Activated CD4-positive, alpha-beta memory T cell treated with anti-CD3 and anti-CD28 coated beads, Interleukin-2, amount 10 ng/mL, durations not matched to agents 7 days and 5 days (primary cell): ENCODE data around the gene CHIA. TPM values are rescaled to one million over a fixed set of nuclear protein-coding genes. Genes with fewer than 3 reads are reported as not detected.
A peak's percentile ranks its signal among the peaks of the same experiment; 100 is the strongest.

Source experiments
- CTCF ChIA-PET: fragments of 350-600 bp; sonication (Branson Sonifier 250); formaldehyde crosslinking; loops from one replicate; lab custom pipeline; 2021; ENCODE audit warnings: antibody characterized with exemption, inconsistent platforms; lab: Charles Lee
- POLR2A ChIA-PET: fragments of 350-600 bp; sonication (Branson Sonifier 250); formaldehyde crosslinking; loops from one replicate; lab custom pipeline; 2021; ENCODE audit warnings: antibody characterized with exemption; lab: Charles Lee
- DNase-seq: peaks from one replicate; pipeline ENCODE4 v3.0.0-alpha.2; 2020
- H3K27ac Mint-ChIP-seq: one replicate; pipeline ENCODE4 v1.8.0; 2021; ENCODE audit warnings: mild to moderate bottlenecking, mixed read lengths
- H3K27me3 Mint-ChIP-seq: one replicate; pipeline ENCODE4 v1.8.0; 2021; ENCODE audit warnings: mixed read lengths
- H3K36me3 Mint-ChIP-seq: one replicate; pipeline ENCODE4 v1.8.0; 2021; ENCODE audit warnings: low read depth, mixed read lengths
- H3K4me1 Mint-ChIP-seq: one replicate; pipeline ENCODE4 v1.8.0; 2021; ENCODE audit warnings: mixed read lengths
- H3K4me3 Mint-ChIP-seq: one replicate; pipeline ENCODE4 v1.8.0; 2021; ENCODE audit warnings: mild to moderate bottlenecking, mixed read lengths
- H3K9me3 Mint-ChIP-seq: one replicate; pipeline ENCODE4 v1.8.0; 2021; ENCODE audit warnings: mixed read lengths
- total RNA-seq, 2 experiments: library from RNA; stranded (reverse); gene quantifications; one replicate each; pipeline ENCODE4 v1.2.3, GENCODE V29; 2021

The CHIA gene
- total RNA-seq, 2 experiments from 2014 or later, result not detected

DNA sequence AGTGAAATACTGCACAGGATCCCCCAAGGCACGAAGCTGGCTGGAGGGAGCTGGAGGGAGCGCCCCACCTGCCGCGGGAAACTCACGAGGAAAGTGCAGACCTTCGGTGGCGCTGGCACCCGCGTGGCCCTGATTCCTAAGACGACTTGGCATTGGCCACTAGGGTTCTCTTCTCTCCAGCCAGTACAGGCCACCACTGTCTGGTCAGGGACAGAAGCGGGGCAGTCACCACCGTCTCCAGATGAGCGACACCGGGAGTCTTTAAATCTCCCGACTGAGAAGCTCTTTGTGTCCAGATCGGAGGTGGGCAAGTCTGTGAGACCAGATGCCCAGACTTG, 19.2 kb upstream of the CHIA start:
- Mint-ChIP-seq H3K27ac (no peak overlapping the region), H3K27me3 (peaks cover 36% of the 10 kb centered on the region), H3K4me3 (no peak overlapping the region), H3K36me3 (no peaks in the 10 kb centered on the region), H3K9me3 (no peaks in the 10 kb centered on the region), H3K4me1 (peaks cover 21% of the 10 kb centered on the region)
- DNase-seq, result no peak
- CTCF ChIA-PET, result no interaction called here
- POLR2A ChIA-PET, result no interaction called here

DNA sequence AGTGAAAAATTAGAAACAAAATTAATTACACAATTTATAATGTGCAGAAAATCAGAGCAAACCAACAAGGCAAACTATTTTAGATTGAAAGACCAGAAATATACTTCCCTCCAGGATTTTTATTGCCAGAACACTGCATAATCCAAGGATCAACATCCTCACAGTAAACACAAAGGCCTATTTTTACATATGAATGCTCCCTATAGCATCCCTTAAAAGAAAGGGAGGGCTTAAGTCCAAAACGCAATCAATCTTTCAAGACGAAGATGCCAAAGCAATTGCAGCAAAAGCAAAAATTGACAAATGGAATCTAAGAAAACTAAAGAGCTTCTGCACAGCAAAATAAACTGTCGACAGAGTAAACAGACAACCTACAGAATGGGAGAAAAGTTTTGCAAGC, 18.6 kb upstream of the CHIA start:
- POLR2A ChIA-PET, result no interaction called here
- no peak overlapping the region for H3K4me3 Mint-ChIP-seq
- CTCF ChIA-PET, result no interaction called here
- H3K27ac Mint-ChIP-seq, result no peak overlapping the region
- H3K9me3 Mint-ChIP-seq, result no peaks in the 10 kb centered on the region
- DNase-seq, result no peak
- H3K4me1 Mint-ChIP-seq, result peaks cover 21% of the 10 kb centered on the region
- no peaks in the 10 kb centered on the region for H3K36me3 Mint-ChIP-seq
- H3K27me3 Mint-ChIP-seq, result peaks cover 35% of the 10 kb centered on the region

DNA sequence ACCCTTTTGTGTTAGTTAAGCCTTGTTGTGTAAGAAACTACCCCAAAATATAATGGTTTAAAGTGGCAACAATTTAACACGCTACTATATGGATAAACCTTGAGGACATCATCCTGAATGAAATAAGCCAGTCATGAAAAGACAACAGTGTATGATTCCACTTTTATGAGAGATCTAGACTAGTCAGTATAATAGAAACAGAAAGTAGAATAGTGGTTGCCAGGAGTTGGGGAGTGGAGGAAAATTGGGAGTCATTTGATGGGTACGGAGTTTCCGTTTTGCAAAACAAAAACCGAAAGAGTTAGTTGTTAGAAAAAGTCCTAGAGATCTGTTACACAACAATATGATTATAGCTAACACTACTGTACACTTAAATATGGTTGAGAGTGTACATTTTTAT, 16.0 kb upstream of the CHIA start:
- POLR2A ChIA-PET, result interaction anchor here (0.7 to 1.0 kb wide), 3 partner anchors 76 to 201 kb away, joined by 3 read pairs; no protein-coding TSS in a partner anchor
- CTCF ChIA-PET, result interaction anchor here (0.7 kb wide), 1 partner anchor 60 kb away, joined by 3 read pairs; no protein-coding TSS in a partner anchor
- Mint-ChIP-seq H3K9me3 (no peaks in the 10 kb centered on the region), H3K27me3 (peaks cover 27% of the 10 kb centered on the region), H3K4me3 (peak overlapping the region; percentile 47), H3K4me1 (peaks cover 31% of the 10 kb centered on the region), H3K36me3 (no peaks in the 10 kb centered on the region), H3K27ac (peak overlapping the region; percentile 17)
- DNase-seq, result no peak

DNA sequence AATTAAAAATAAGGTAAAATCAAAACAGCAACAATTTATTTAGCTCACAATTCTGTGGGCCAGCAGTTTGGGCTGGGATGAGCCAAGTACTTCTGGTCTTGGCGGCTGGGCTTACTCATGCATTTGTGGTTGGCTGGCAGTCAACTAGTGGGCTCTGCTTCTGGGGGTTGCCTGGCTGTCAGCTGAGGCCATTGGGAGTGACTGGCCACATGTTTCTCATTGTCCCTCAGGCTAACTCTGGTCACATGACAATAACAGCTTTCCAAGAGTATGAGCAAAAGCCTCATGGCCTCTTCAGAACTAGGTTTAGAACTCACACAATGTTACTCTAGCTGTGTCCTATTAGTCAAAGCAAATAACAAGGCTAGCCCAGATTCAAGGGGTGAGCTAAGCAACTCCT, 15.6 kb upstream of the CHIA start:
- ChIA-PET POLR2A (interaction anchor here (0.7 to 1.0 kb wide), 3 partner anchors 76 to 201 kb away, joined by 3 read pairs; no protein-coding TSS in a partner anchor), CTCF (interaction anchor here (0.7 kb wide), 1 partner anchor 60 kb away, joined by 3 read pairs; no protein-coding TSS in a partner anchor)
- peaks cover 31% of the 10 kb centered on the region for H3K4me1 Mint-ChIP-seq
- no peaks in the 10 kb centered on the region for H3K36me3 Mint-ChIP-seq
- H3K9me3 Mint-ChIP-seq, result no peaks in the 10 kb centered on the region
- H3K27ac Mint-ChIP-seq, result peak overlapping the region; percentile 60
- peak overlapping the region; percentile 52 for H3K4me3 Mint-ChIP-seq
- peak; percentile 38 for DNase-seq
- peaks cover 24% of the 10 kb centered on the region for H3K27me3 Mint-ChIP-seq

DNA sequence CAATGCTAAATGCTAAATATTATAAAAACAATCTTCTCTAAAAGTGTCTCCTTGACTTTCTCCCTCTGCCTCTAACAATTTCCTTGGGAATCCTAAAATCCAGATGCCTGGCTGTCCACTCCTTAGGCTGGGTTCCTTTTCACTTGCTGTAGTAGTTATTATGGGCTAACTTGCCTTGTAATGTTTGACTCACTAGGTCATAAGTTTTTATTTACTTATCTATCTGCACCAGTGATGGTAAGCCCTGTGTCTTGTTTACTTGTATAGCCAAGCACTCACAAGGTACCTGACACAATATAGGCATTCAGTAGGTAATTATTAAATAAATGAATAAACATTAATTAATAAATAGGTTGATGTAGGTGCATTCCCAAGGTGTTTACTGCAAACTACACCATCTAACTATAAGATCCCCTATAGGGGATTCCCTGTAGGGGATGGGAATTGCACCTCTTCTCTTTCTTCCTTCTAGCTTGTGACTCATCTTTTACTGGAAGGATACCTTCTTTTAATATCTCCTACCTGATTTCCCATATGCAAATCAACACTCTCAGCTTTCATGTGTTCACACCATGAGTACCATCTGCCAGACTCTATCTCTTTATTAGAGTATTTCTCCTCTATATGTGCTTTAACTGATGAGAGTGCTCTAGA, 14.7 kb upstream of the CHIA start:
- no peak overlapping the region for H3K4me3 Mint-ChIP-seq
- H3K4me1 Mint-ChIP-seq, result peaks cover 31% of the 10 kb centered on the region
- POLR2A ChIA-PET, result interaction anchor here (1.0 kb wide), 1 partner anchor 137 kb away, joined by 3 read pairs; no protein-coding TSS in a partner anchor
- DNase-seq, result no peak
- no peaks in the 10 kb centered on the region for H3K9me3 Mint-ChIP-seq
- peaks cover 16% of the 10 kb centered on the region for H3K27me3 Mint-ChIP-seq
- CTCF ChIA-PET, result no interaction called here
- no peaks in the 10 kb centered on the region for H3K36me3 Mint-ChIP-seq
- H3K27ac Mint-ChIP-seq, result no peak overlapping the region

DNA sequence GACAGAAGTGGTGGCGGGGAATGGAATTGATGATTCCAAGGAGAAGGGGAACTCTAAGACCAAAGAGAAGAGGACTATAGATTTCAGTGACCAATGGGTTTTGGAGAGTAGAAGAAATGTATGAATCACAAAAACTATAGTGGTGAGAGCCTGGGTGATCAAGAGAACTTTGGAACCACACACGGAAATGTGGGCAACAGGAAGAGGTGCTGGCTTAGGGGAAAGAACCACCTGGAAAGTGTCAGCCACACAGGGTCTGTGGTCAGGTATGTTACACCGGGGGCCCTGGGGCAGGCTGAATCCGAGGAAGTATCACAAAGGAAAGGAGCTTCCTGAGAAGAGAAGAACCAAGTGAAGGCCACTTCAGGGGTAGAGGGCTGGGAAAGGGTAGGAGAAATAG, 11.5 kb upstream of the CHIA start:
- peaks cover 27% of the 10 kb centered on the region for H3K4me1 Mint-ChIP-seq
- no peak for DNase-seq

DNA sequence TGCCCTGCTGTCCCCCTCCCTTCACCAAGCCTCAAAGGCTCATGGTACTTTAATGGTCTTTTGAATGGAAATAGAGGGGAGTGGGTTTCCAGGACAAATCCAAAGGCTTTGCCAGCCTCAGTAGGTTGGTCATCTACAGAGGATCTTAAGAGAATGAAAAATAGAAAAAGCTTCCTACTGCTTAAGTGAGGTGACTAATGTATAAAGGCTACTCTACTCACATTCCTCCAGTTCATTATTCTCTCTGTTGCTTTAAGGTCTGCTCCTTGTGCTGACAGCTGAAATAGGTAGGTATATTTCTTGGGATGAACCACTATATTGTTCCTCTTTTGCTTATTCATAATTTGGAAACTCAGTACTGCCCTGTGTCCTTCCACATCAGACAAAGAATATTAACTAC, 10.4 kb upstream of the CHIA start:
- CTCF ChIA-PET, result no interaction called here
- no peaks in the 10 kb centered on the region for H3K27me3 Mint-ChIP-seq
- no peak for DNase-seq

More for the DNA sequence above, 11.5 kb upstream of the CHIA start:
- H3K36me3 Mint-ChIP-seq, result no peaks in the 10 kb centered on the region
- H3K9me3 Mint-ChIP-seq, result no peaks in the 10 kb centered on the region
- CTCF ChIA-PET, result no interaction called here
- POLR2A ChIA-PET, result no interaction called here
- H3K27me3 Mint-ChIP-seq, result no peaks in the 10 kb centered on the region
- H3K4me3 Mint-ChIP-seq, result no peak overlapping the region
- H3K27ac Mint-ChIP-seq, result no peak overlapping the region

DNA sequence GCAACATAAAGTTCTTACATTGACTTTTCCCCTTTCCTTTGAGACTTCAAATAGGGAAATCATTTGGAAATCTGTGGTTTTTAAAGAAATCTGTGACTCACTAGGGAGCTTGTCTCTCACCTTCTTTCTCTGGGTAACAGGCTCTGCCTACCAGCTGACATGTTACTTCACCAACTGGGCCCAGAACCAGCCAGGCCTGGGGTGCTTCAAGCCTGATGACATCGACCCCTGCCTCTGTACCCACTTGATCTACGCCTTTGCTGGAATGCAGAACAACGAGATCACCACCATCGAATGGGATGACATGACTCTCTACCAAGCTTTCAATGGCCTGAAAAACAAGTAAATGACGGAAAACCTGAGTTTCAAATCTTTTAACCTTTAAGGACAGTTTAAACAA, 9.2 kb upstream of the CHIA start:
- no peaks in the 10 kb centered on the region for H3K9me3 Mint-ChIP-seq
- H3K36me3 Mint-ChIP-seq, result no peaks in the 10 kb centered on the region
- H3K27ac Mint-ChIP-seq, result no peak overlapping the region
- no peaks in the 10 kb centered on the region for H3K27me3 Mint-ChIP-seq
- CTCF ChIA-PET, result no interaction called here
- no peak overlapping the region for H3K4me3 Mint-ChIP-seq
- POLR2A ChIA-PET, result interaction anchor here (0.8 kb wide), 1 partner anchor 18 kb away, joined by 3 read pairs; no protein-coding TSS in a partner anchor
- no peak for DNase-seq
- peaks cover 10% of the 10 kb centered on the region for H3K4me1 Mint-ChIP-seq

More for the DNA sequence above, 10.4 kb upstream of the CHIA start:
- POLR2A ChIA-PET, result no interaction called here
- Mint-ChIP-seq H3K36me3 (no peaks in the 10 kb centered on the region), H3K4me1 (peaks cover 17% of the 10 kb centered on the region), H3K4me3 (no peak overlapping the region), H3K9me3 (no peaks in the 10 kb centered on the region), H3K27ac (no peak overlapping the region)

DNA sequence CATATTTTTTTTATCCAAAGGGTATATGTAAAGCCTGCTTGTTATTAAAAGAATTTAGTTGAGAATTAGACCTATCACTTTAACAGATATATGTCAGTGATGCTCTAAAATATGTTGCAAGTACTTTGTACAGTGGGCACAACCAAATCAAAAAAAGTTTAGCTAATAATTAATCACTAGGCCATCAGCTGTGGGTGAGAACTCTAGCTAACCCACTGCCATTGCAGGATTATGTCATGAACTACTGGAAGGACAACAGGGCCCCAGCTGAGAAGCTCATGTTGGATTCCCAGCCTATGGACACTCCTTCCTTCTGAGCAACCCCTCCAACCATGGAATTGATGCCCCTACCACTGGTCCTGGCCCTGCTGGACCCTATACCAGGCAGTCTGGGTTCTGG, 6.8 kb upstream of the CHIA start:
- Mint-ChIP-seq H3K27ac (no peak overlapping the region), H3K9me3 (peaks cover 2% of the 10 kb centered on the region), H3K27me3 (peaks cover 4% of the 10 kb centered on the region), H3K4me1 (peaks cover 6% of the 10 kb centered on the region), H3K36me3 (no peaks in the 10 kb centered on the region), H3K4me3 (no peak overlapping the region)
- DNase-seq, result no peak
- CTCF ChIA-PET, result no interaction called here
- POLR2A ChIA-PET, result no interaction called here

DNA sequence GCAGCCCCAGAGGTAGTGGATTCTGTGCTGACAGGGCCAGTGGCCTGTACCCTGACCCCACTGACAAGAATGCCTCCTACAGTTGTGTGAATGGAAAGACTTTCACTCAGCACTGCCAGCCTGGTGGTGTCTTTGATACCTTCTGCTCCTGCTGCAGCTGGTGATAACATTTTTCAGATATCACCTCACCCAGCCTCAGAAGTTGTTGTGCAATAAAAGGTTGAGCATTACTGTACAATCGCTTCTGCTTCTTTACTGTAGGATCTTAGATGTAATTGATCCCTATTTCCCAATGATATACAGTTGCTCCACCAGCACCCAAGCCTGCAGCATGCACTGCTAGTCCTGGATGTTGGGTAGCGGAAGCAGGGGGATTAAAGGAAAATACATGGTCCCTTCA, 4.8 kb upstream of the CHIA start:
- no peak overlapping the region for H3K27ac Mint-ChIP-seq
- no peaks in the 10 kb centered on the region for H3K4me1 Mint-ChIP-seq
- ChIA-PET CTCF (no interaction called here), POLR2A (no interaction called here)
- H3K27me3 Mint-ChIP-seq, result peaks cover 4% of the 10 kb centered on the region
- peaks cover 2% of the 10 kb centered on the region for H3K9me3 Mint-ChIP-seq
- no peak overlapping the region for H3K4me3 Mint-ChIP-seq
- H3K36me3 Mint-ChIP-seq, result no peaks in the 10 kb centered on the region
- no peak for DNase-seq

DNA sequence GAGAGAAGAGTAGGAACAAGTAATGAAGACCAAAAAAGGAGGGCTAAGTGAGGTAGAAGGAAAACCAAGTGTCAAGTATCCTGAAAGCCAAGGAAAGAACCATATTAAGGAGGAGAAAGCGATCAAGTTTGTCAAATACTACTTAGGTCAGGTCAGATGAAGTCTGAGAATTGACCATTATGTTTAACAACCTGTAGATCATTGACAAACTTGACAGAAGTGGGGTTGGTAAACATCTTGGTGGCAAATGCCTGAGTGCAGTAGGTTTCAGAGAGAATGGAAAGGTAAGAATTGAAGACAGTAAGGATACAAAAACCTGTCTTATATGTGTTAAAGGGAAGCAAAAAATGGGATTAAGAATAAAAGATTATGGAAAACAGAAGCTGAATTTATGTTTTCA, 3.7 kb upstream of the CHIA start:
- CTCF ChIA-PET, result no interaction called here

DNA sequence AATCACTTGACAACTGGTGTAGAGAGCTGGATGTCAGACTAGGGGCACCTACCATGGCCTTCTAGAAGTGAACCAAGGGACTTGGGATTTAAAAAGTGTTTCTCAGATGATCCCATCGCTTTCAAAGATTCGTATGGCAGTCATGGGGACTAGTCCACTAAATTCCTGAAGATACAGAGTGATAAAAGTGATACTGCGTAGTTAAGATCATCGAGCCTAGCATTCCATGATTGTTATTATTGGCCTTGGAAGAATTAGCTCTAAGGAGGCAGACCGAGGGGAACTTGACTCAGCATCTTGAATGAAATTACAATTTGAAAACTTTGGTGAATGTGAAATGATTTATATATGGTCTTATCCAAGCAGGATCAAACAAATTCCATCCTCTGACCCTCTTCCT, 1.3 kb upstream of the CHIA start:
- no peak overlapping the region for H3K4me3 Mint-ChIP-seq
- CTCF ChIA-PET, result no interaction called here

More for the DNA sequence above, 3.7 kb upstream of the CHIA start:
- no peak overlapping the region for H3K27ac Mint-ChIP-seq
- H3K36me3 Mint-ChIP-seq, result no peaks in the 10 kb centered on the region
- DNase-seq, result no peak
- H3K4me1 Mint-ChIP-seq, result no peaks in the 10 kb centered on the region
- no peak overlapping the region for H3K4me3 Mint-ChIP-seq
- H3K27me3 Mint-ChIP-seq, result peaks cover 4% of the 10 kb centered on the region
- POLR2A ChIA-PET, result no interaction called here
- H3K9me3 Mint-ChIP-seq, result peaks cover 2% of the 10 kb centered on the region

DNA sequence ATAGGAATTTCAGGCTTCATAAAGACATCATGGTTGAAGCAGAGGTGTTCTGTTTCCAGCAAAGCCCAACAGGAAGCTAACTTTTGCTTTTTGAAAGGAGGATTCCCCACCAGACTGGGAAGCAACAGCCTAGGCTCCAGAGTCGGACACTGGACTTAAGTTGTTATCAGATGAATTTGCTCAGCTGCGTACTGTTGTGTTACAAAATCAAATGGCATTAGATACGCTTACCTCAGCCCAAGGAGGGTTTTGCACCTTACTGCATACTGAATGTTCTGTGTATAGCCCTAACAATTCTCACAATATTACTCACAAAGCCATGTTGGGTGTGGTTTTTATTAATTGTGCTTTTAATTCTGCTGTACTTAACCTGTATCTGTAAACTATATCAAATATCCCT, 547 bp upstream of the CHIA start:
- ChIA-PET POLR2A (no interaction called here), CTCF (no interaction called here)
- no peaks in the 10 kb centered on the region for H3K36me3 Mint-ChIP-seq
- no peak overlapping the region for H3K4me3 Mint-ChIP-seq
- peaks cover 4% of the 10 kb centered on the region for H3K27me3 Mint-ChIP-seq
- no peak overlapping the region for H3K27ac Mint-ChIP-seq
- H3K9me3 Mint-ChIP-seq, result peaks cover 2% of the 10 kb centered on the region
- H3K4me1 Mint-ChIP-seq, result no peaks in the 10 kb centered on the region
- no peak for DNase-seq

More for the DNA sequence above, 1.3 kb upstream of the CHIA start:
- Mint-ChIP-seq H3K36me3 (no peaks in the 10 kb centered on the region), H3K27me3 (peaks cover 4% of the 10 kb centered on the region), H3K4me1 (no peaks in the 10 kb centered on the region), H3K27ac (no peak overlapping the region), H3K9me3 (peaks cover 2% of the 10 kb centered on the region)
- POLR2A ChIA-PET, result no interaction called here
- DNase-seq, result no peak

DNA sequence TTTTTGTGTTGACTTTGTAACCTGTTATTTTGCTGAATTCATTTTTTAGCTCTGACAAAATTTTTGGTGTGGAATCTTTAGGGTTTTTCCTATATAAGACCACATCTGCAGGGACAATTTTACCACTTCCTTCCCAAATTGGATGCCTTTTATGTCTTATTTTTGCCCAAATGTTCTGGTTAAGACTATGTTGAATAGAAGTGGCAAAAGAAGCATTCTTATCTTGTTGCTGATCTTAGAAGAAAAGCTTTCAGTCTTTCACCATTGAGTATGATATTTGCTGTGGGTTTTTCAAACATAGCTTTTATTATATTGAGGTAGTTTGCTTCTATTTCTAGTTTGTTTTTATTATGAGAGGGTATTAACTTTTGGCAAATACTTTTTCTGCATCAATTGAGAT, 3.7 kb downstream of the CHIA start:
- POLR2A ChIA-PET, result no interaction called here
- H3K27ac Mint-ChIP-seq, result no peak overlapping the region
- CTCF ChIA-PET, result no interaction called here

More for the DNA sequence above, 3.7 kb downstream of the CHIA start:
- Mint-ChIP-seq H3K9me3 (peaks cover 3% of the 10 kb centered on the region), H3K36me3 (no peaks in the 10 kb centered on the region), H3K4me3 (no peak overlapping the region), H3K4me1 (no peaks in the 10 kb centered on the region), H3K27me3 (peaks cover 3% of the 10 kb centered on the region)
- no peak for DNase-seq
